ENCODE measurements around the gene KIF26B. TPM values are rescaled to one million over a fixed set of nuclear protein-coding genes. Genes with fewer than 3 reads are reported as not detected.
A peak's percentile ranks its signal among the peaks of the same experiment; 100 is the strongest.

KIF26B gene
- total RNA-seq (2012; rRNA removed) (0.54 and 0.83 TPM in 2 replicates), polyA plus RNA-seq (2012; rRNA removed) (0.37 and 0.53 TPM in 2 replicates), Bru-seq, nascent RNA (percentile 58 among the genes with signal in this experiment), BruChase-seq, experiment 1, labeled RNA remaining after a 6-hour chase (percentile 68 among the genes with signal in this experiment), BruChase-seq, experiment 2, labeled RNA remaining after a 2-hour chase (percentile 62 among the genes with signal in this experiment)
- polyA plus RNA-seq (2012; cell fraction: cytosol; rRNA removed), result 0.31 and 0.81 TPM in 2 replicates
- polyA plus RNA-seq (2012; cell fraction: nucleus; rRNA removed; ENCODE audit: low replicate concordance), result 0.61 and 1.3 TPM in 2 replicates
- long read RNA-seq, partial matches to known transcripts, result 4 of 5 reads
- long read RNA-seq, other reads (novel, unspliced or antisense), result 1 of 5 reads

GRCh38 chr1:245154429-245155271 lies at the start of gene KIF26B:
KIF26B (plus strand) TSS chr1:245154985; CDS start chr1:245155425, 440 bp downstream.
- ChIA-PET POLR2A (ENCODE audit: unreplicated experiment) (interaction anchor here (0.6 kb wide), 1 partner anchor 69 kb away, joined by 3 read pairs; no protein-coding TSS in a partner anchor), CTCF (interaction anchor here (1.0 to 1.1 kb wide), 2 partner anchors 62 to 227 kb away, joined by 3 read pairs; no protein-coding TSS in a partner anchor)
- no peaks in the 10 kb centered on the region for H3K4me1 ChIP-seq (ENCODE audit: control insufficient read depth, insufficient read depth, low read length)
- H3K27me3 ChIP-seq (ENCODE audit: control insufficient read depth, insufficient read depth, low read length), result no peaks in the 10 kb centered on the region
- no TSS peak for BruUV-seq (replicated peaks)
- no peak within 1 kb of the TSS for H2BK120ac ChIP-seq (ENCODE audit: low read depth, low read length)
- dilution Hi-C loops (cut with HindIII; ENCODE audit: low sequenced_read_pairs, unreplicated experiment), result no loop called here
- WGBS, 2 experiments (ENCODE audit: extremely low coverage in 2 of 2, insufficient read length in 1 of 2), result 1% methylated on average over 22 of the region's 83 CpGs; no CpG with 5 or more reads in 1 of the 2 experiments
- H4K5ac ChIP-seq (ENCODE audit: low read depth, low read length), result no peak within 1 kb of the TSS
- peak within 1 kb of the TSS; percentile 75; the same call in 1 of the 2 replicates for H3K23ac ChIP-seq (ENCODE audit: low read depth, low read length)
- H2BK20ac ChIP-seq (ENCODE audit: low read depth, low read length), result no peak within 1 kb of the TSS
- 0 out of 2 replicates have a peak within 1 kb of the TSS, but pooled peaks have one; percentile 2 for H3K4ac ChIP-seq (ENCODE audit: low read depth, low read length)
- H2AK5ac ChIP-seq (ENCODE audit: low read depth, low read length), result 0 out of 2 replicates have a peak within 1 kb of the TSS, but pooled peaks have one; percentile 8
- peak within 1 kb of the TSS; percentile 0 for H3K27ac ChIP-seq (ENCODE audit: insufficient read depth, low read length)
- no peaks in the 10 kb centered on the region; a peak in 1 of 4 replicates for H3K79me1 ChIP-seq (ENCODE audit: low read depth in 1 of 2, low read length in 2 of 2)
- H2BK5ac ChIP-seq (ENCODE audit: low read depth, low read length, poor library complexity, severe bottlenecking), result no peak within 1 kb of the TSS
- 0 out of 2 replicates have a peak, but pooled peaks cover 2% of the 10 kb centered on the region for H3K9me3 ChIP-seq (ENCODE audit: control insufficient read depth, insufficient read depth, low read length)
- peak; percentile 52; the same call in 1 of the 2 replicates for TF ChIP-seq POLR2A (IDR thresholded peaks at IDR 0.05; ENCODE audit: low read depth, low read length)
- TF ChIP-seq CTCF (conservative IDR thresholded peaks at IDR 0.05; ENCODE audit: low read depth, low read length), result 0 out of 2 replicates have a peak, but pooled peaks have one; percentile 3
- no peak for TF ChIP-seq CHD1 (IDR thresholded peaks at IDR 0.05; ENCODE audit: low read depth, low read length)
- peak; percentile 61; the same call in 1 of the 2 replicates for TF ChIP-seq MXI1 (IDR thresholded peaks at IDR 0.05; ENCODE audit: borderline replicate concordance, low read depth, low read length)
- TF ChIP-seq MAZ (IDR thresholded peaks at IDR 0.05; ENCODE audit: borderline replicate concordance, low read depth, low read length), result peak; percentile 54; the same call in 1 of the 2 replicates
- peaks cover 3% of the 10 kb centered on the region; the same call in 1 of the 2 replicates for H3K36me3 ChIP-seq (ENCODE audit: control insufficient read depth, insufficient read depth, low read length)
- H3K56ac ChIP-seq (ENCODE audit: extremely low read depth, insufficient read depth, low read length), result peak within 1 kb of the TSS; percentile 35; the same call in 1 of the 2 replicates
- H2AFZ ChIP-seq (replicated peaks; ENCODE audit: low read length, poor library complexity), result peak within 1 kb of the TSS; percentile 87
- H4K20me1 ChIP-seq (ENCODE audit: insufficient read depth, low read length), result no peaks in the 10 kb centered on the region
- H3K4me3 ChIP-seq (ENCODE audit: insufficient read depth, low read depth, low read length), result peak within 1 kb of the TSS; percentile 86
- no peak within 1 kb of the TSS; the same call in 1 of the 2 replicates for H3K18ac ChIP-seq (ENCODE audit: low read depth, low read length)
- peak within 1 kb of the TSS in 1 of 2 experiments; percentile 30; a peak in 1 of 4 replicates for H4K8ac ChIP-seq (ENCODE audit: low read depth in 2 of 2, low read length in 2 of 2)
- intact Hi-C loops (cut with micrococcal nuclease), result loop anchor here (2.0 to 10.0 kb wide), 4 partner anchors 68 to 723 kb away; no protein-coding TSS in a partner anchor
- in situ Hi-C loops (cut with MboI; ENCODE audit: low sequenced_read_pairs), result loop anchor here (5.0 to 25.0 kb wide), 5 partner anchors 848 to 1533 kb away; no protein-coding TSS in a partner anchor
- DNase-seq (peak; percentile 50), ATAC-seq (ENCODE audit: low read depth) (peak; percentile 19)
- peak within 1 kb of the TSS; percentile 99 for H3K4me2 ChIP-seq (ENCODE audit: low read depth, low read length)
- peak within 1 kb of the TSS; percentile 34 for H3K9ac ChIP-seq (ENCODE audit: low read depth, low read length)
- no peak within 1 kb of the TSS for H3K14ac ChIP-seq (replicated peaks; ENCODE audit: low read depth, low read length)
- H2BK15ac ChIP-seq (ENCODE audit: low read depth, low read length), result no peak within 1 kb of the TSS
- H2AK9ac ChIP-seq (replicated peaks; ENCODE audit: low read depth, low read length, poor library complexity), result peak within 1 kb of the TSS; percentile 46
- peak within 1 kb of the TSS; percentile 6; the same call in 1 of the 2 replicates for H4K91ac ChIP-seq (ENCODE audit: insufficient read depth, low read depth, low read length)
- H3K9me1 ChIP-seq (ENCODE audit: insufficient read depth, low read length), result no peaks in the 10 kb centered on the region

Measured in IMR-90 (cell line).